ENCODE results near the gene ABCA4. TPM values are rescaled to one million over a fixed set of nuclear protein-coding genes. Genes with fewer than 3 reads are reported as not detected.
"Not testable (repeated sequence)": the region's sequence is repeated elsewhere in the genome, so short reads cannot be mapped to it uniquely, and the experiment has no call there.

Gene ABCA4
- total RNA-seq, 2 donors from 2014 or later = under 0.01 TPM

DNA sequence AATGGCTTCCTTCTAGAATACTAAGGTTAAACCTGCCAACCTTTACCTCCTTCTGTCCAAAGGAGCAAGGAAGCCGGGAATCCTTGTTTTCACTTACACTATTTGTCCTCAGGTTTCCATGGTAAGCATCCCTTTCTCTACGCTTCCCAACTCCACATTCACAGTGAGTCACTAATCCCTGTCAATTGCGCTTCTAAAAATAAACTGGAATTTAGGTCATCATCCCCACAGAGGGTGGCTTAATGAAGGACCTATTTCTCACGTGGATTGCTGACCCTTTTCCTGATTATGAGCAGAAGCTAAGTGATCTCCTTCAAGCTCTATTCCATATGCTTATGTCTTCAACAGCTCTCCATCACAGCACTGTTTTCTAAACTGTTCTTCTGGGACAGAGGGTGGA lies 39.9 kb upstream of the ABCA4 start:
- ATAC-seq (no peak), DNase-seq (no peak)
- Histone ChIP-seq H3K4me1 (no peaks in the 10 kb centered on the region), H3K9me3 (no peaks in the 10 kb centered on the region), H3K4me3 (no peak overlapping the region), H3K36me3 (replicated peaks in 1 of 2; ENCODE audit: insufficient read depth in 1 of 2, low read depth in 2 of 2) (no peaks in the 10 kb centered on the region), H3K27me3 (no peaks in the 10 kb centered on the region), H3K27ac (no peak overlapping the region)
- 53 to 60% methylated on average over 4 of the region's 4 CpGs for WGBS, 2 donors
- TF ChIP-seq, protein P1, sequence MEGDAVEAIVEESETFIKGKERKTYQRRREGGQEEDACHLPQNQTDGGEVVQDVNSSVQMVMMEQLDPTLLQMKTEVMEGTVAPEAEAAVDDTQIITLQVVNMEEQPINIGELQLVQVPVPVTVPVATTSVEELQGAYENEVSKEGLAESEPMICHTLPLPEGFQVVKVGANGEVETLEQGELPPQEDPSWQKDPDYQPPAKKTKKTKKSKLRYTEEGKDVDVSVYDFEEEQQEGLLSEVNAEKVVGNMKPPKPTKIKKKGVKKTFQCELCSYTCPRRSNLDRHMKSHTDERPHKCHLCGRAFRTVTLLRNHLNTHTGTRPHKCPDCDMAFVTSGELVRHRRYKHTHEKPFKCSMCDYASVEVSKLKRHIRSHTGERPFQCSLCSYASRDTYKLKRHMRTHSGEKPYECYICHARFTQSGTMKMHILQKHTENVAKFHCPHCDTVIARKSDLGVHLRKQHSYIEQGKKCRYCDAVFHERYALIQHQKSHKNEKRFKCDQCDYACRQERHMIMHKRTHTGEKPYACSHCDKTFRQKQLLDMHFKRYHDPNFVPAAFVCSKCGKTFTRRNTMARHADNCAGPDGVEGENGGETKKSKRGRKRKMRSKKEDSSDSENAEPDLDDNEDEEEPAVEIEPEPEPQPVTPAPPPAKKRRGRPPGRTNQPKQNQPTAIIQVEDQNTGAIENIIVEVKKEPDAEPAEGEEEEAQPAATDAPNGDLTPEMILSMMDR (IDR thresholded peaks at IDR 0.05) = no peak
- TF ChIP-seq POLR2A (IDR thresholded peaks at IDR 0.05) = no peak
- intact Hi-C loops (cut with DNase I) = no loop called here

DNA sequence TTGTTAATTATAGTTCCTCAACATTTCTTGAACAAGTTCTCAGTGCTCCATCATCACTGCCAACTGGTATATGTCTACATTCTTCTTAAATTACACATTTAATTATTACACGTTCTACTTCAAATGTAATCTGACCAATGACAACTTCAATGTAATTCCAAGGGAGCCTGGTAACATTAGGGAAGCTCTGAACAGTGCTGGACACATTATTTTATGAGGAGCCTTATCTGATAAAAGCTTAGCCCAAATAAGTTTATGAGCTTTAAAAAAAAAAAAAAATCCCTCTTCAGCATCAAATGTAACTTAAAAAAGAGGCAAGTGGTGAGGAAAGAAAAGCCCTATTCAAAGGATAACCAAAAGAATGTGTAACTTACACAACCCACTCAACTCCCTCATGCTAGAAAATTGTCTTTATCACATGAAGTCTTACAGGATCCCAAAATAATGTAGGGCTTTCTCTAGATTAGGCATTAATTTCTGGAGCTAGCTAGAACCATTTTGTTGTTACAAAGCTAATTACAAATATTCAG lies 35.2 kb upstream of the ABCA4 start:
- H3K27me3 ChIP-seq = no peaks in the 10 kb centered on the region
- 40 to 63% methylated on average over 1 of the region's 1 CpG for WGBS, 2 donors
- TF ChIP-seq, protein P1 (IDR thresholded peaks at IDR 0.05) = no peak
- no peak for TF ChIP-seq POLR2A (IDR thresholded peaks at IDR 0.05)
- intact Hi-C loops (cut with DNase I) = no loop called here
- no peak for ATAC-seq
- no peak overlapping the region for H3K4me3 ChIP-seq
- H3K4me1 ChIP-seq = no peaks in the 10 kb centered on the region
- H3K27ac ChIP-seq = no peak overlapping the region
- no peak for DNase-seq
- no peaks in the 10 kb centered on the region for H3K36me3 ChIP-seq (replicated peaks in 1 of 2; ENCODE audit: insufficient read depth in 1 of 2, low read depth in 2 of 2)
- no peaks in the 10 kb centered on the region for H3K9me3 ChIP-seq

DNA sequence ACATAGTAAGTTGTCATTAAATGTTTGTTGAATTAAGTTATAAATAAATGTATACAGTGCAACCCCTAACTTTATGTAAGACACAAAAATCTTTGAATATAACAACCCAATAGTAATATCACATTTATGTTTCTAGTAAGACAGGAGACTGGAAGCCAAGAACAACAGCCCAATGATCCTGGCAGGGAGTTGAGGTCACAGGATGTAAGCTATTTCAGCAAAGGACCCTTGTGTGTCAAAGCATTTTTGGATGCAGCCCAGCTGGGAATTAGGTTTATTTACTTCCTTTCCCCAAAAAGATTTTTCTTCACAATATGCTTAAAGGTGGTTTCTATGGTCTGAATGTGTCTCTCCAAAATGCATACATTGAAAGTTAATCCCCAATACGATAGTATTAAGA lies 34.0 kb upstream of the ABCA4 start:
- Histone ChIP-seq H3K27ac (no peak overlapping the region), H3K36me3 (replicated peaks in 1 of 2; ENCODE audit: insufficient read depth in 1 of 2, low read depth in 2 of 2) (no peaks in the 10 kb centered on the region), H3K4me1 (no peaks in the 10 kb centered on the region), H3K4me3 (no peak overlapping the region), H3K9me3 (no peaks in the 10 kb centered on the region), H3K27me3 (no peaks in the 10 kb centered on the region)
- TF ChIP-seq, protein P1 (IDR thresholded peaks at IDR 0.05) = no peak
- no peak for TF ChIP-seq POLR2A (IDR thresholded peaks at IDR 0.05)
- WGBS, 2 donors = 86 to 88% methylated on average over 1 of the region's 1 CpG
- no peak for ATAC-seq
- intact Hi-C loops (cut with DNase I) = no loop called here
- no peak for DNase-seq

DNA sequence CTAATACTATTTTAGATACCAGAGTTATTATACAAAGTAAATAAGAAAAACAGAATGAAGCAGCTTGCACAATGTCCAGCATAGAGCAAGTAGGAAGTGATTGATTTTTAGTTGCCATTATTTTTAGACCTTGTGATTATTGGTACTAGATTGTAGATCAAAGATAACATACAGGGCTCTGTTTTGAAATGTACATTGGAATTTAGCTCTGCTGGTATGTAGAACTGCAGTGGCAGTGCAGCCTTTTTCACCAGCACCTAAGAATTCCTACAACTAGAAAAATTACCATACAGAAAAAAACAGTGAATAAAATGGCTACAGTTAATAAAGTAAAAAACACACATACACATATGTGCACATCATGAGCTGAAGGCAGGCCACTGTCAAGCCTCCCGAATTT lies 32.2 kb upstream of the ABCA4 start:
- WGBS, 2 donors = 44 to 56% methylated on average over 1 of the region's 1 CpG
- DNase-seq (no peak), ATAC-seq (no peak)
- TF ChIP-seq POLR2A (IDR thresholded peaks at IDR 0.05) = no peak
- TF ChIP-seq, protein P1 (IDR thresholded peaks at IDR 0.05) = no peak
- no peak overlapping the region for H3K27ac ChIP-seq
- intact Hi-C loops (cut with DNase I) = no loop called here
- H3K4me3 ChIP-seq = no peak overlapping the region
- no peaks in the 10 kb centered on the region for H3K4me1 ChIP-seq
- no peaks in the 10 kb centered on the region for H3K27me3 ChIP-seq
- H3K36me3 ChIP-seq (replicated peaks in 1 of 2; ENCODE audit: insufficient read depth in 1 of 2, low read depth in 2 of 2) = no peaks in the 10 kb centered on the region
- no peaks in the 10 kb centered on the region for H3K9me3 ChIP-seq

DNA sequence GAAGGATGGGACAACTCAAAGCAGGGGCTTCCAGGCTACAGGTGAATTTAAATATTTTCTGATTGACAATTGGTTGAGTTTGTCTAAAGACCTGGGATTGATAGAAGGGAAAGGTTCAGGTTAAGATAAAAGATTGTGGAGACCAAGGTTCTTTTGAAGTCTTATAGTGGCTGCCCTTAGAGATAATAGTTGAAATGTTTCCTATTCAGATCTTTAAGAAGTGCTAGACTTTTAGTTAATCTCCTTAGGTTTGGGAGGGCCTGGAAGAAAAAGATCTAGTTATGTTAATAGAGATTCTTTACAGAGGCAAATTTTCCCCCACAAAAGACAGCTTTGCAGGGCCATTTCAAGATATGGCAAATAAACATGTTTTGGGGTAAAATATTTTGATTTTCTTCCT lies 28.2 kb upstream of the ABCA4 start:
- H3K4me3 ChIP-seq; H3K9me3 ChIP-seq; H3K27me3 ChIP-seq; ATAC-seq; H3K4me1 ChIP-seq; H3K36me3 ChIP-seq (replicated peaks in 1 of 2; ENCODE audit: insufficient read depth in 1 of 2, low read depth in 2 of 2); DNase-seq; H3K27ac ChIP-seq; intact Hi-C loops (cut with DNase I): not testable (repeated sequence)
